Lung (tissue), 13 donors: Measurements from ENCODE around the gene TCEANC2. TPM values are rescaled to one million over a fixed set of nuclear protein-coding genes. Genes with fewer than 3 reads are reported as not detected.

Experiments used
- ATAC-seq: fragments of 200-7000 bp; cut with Tn5 transposase; one replicate; pipeline ENCODE4 v1.9.1; 2020; ENCODE audit warnings: moderate number of reproducible peaks; ENCODE audit not compliant: insufficient read depth, low FRiP score
- DNase-seq, 3 donors: peaks; one replicate each; pipeline ENCODE4 v3.0.0-alpha.2; 2013 to 2017
- H3K27ac ChIP-seq, 2 donors: one replicate each; pipeline ENCODE4 v1.5.1; 2013; ENCODE audit warnings: mild to moderate bottlenecking in 2 of 2, moderate library complexity in 2 of 2, control low read depth in 1 of 2, inconsistent platforms in 1 of 2, low read depth in 1 of 2, low read length in 1 of 2
- H3K27me3 ChIP-seq, 3 donors: one replicate each; pipeline ENCODE4 v1.5.1; 2013; ENCODE audit warnings: low read length in 2 of 3; ENCODE audit not compliant: control insufficient read depth in 3 of 3, insufficient read depth in 3 of 3
- H3K36me3 ChIP-seq, 4 donors: one replicate each; pipeline ENCODE4 v1.5.1; 2013; ENCODE audit warnings: low read length in 4 of 4, mild to moderate bottlenecking in 1 of 4, moderate library complexity in 1 of 4; ENCODE audit not compliant: control insufficient read depth in 4 of 4, insufficient read depth in 4 of 4
- H3K4me1 ChIP-seq, 5 donors: one replicate each; pipeline ENCODE4 v1.5.1; 2013; ENCODE audit warnings: low read length in 5 of 5, mild to moderate bottlenecking in 2 of 5, moderate library complexity in 1 of 5; ENCODE audit not compliant: control insufficient read depth in 5 of 5, insufficient read depth in 5 of 5
- H3K4me3 ChIP-seq: one replicate; pipeline ENCODE4 v1.5.1; 2013; ENCODE audit warnings: mild to moderate bottlenecking, control low read depth, moderate library complexity
- H3K9ac ChIP-seq, 2 donors: one replicate each; pipeline ENCODE4 v1.5.1; 2013; ENCODE audit warnings: low read length in 2 of 2, control low read depth in 1 of 2; ENCODE audit not compliant: insufficient read depth in 1 of 2
- H3K9me3 ChIP-seq, 4 donors: one replicate each; pipeline ENCODE4 v1.5.1; 2013; ENCODE audit warnings: low read length in 3 of 4, mild to moderate bottlenecking in 1 of 4, moderate library complexity in 1 of 4; ENCODE audit not compliant: control insufficient read depth in 4 of 4, insufficient read depth in 3 of 4
- CTCF ChIP-seq: IDR thresholded peaks from 2 replicates; pipeline ENCODE4 v1.5.1; 2012; ENCODE audit warnings: mild to moderate bottlenecking; ENCODE audit errors: control extremely low read depth, extremely low read depth
- WGBS, 2 donors: extraction: QIAGEN DNeasy Blood & Tissue Kit; methylation state at CpG; one replicate each; pipeline ENCODE4 v1.1.7; 2013; 5-methylcytosine and 5-hydroxymethylcytosine counted together
- polyA plus RNA-seq, 2 donors: library from polyadenylated mRNA; stranded (reverse); fragments of 200-250 nt; gene quantifications; one replicate each; pipeline ENCODE4 v1.2.1, GENCODE V29; 2013
- small RNA-seq: library from RNA; depleted of rRNA; stranded (forward); fragments of <200 nt; gene quantifications from one replicate; pipeline ENCODE3, GENCODE V24; 2014; ENCODE audit warnings: low replicate concordance
- total RNA-seq, 2 donors: library from RNA; depleted of rRNA in 1 of 2; stranded (reverse); fragments of >200 nt in 1 of 2; gene quantifications; one replicate each; pipeline ENCODE4 v1.2.1, GENCODE V29; 2014 to 2021
- donor health status: control.
- donor health status: control.
- donor health status: Bipolar disorder and iron deficiency.
- donor health status: healthy.
- donor health status: DM: yes; HTN: yes; CAD: no.

Gene TCEANC2
- total and polyA plus RNA-seq, 4 donors, result 1.7 to 5.3 (median 3.6) TPM

- DNase-seq, result no peak
These were observed 97.6 kb downstream of the TCEANC2 start for GRCh38 chr1:54151013-54151412.

GRCh38 chr1:54152696-54153095 is 99.3 kb downstream of the TCEANC2 start, which contains the start of gene CDCP2:
TSS of gene CDCP2 (minus strand) at chr1:54153000. CDS start at chr1:54152922, 78 bp downstream.
- no peak for TF ChIP-seq CTCF
- no peak within 1 kb of the TSS for H3K9ac ChIP-seq
- 94 to 97% methylated on average over 5 of the region's 5 CpGs for WGBS, 2 donors
- DNase-seq (no peak), ATAC-seq (no peak)
- no peak within 1 kb of the TSS for H3K4me3 ChIP-seq
- H3K4me1 ChIP-seq, result peaks cover 0 to 2% (median 0%) of the 10 kb centered on the region in 5 donors
- no peaks in the 10 kb centered on the region for H3K27me3 ChIP-seq
- H3K9me3 ChIP-seq, result no peaks in the 10 kb centered on the region
- no peaks in the 10 kb centered on the region for H3K36me3 ChIP-seq
- H3K27ac ChIP-seq, result peak within 1 kb of the TSS in 1 of 2 donors; percentile 49

More at GRCh38 chr1:54151013-54151412, 97.6 kb downstream of the TCEANC2 start:
- ATAC-seq, result no peak
- H3K9me3 ChIP-seq, result no peaks in the 10 kb centered on the region
- H3K27me3 ChIP-seq, result no peaks in the 10 kb centered on the region
- no peak for TF ChIP-seq CTCF
- WGBS, 2 donors, result 92 to 94% methylated on average over 5 of the region's 5 CpGs
- H3K27ac ChIP-seq, result no peak overlapping the region
- no peak overlapping the region for H3K4me3 ChIP-seq
- H3K36me3 ChIP-seq, result no peaks in the 10 kb centered on the region
- H3K9ac ChIP-seq, result no peak overlapping the region
- H3K4me1 ChIP-seq, result peaks cover 0 to 2% (median 0%) of the 10 kb centered on the region in 5 donors

GRCh38 chr1:54153535-54154439 is 100.4 kb downstream of the TCEANC2 start:
- Histone ChIP-seq H3K36me3 (no peaks in the 10 kb centered on the region), H3K4me1 (peaks cover 0 to 2% (median 0%) of the 10 kb centered on the region in 5 donors), H3K4me3 (no peak overlapping the region), H3K9ac (no peak overlapping the region), H3K27ac (peak overlapping the region in 1 of 2 donors; percentile 49), H3K27me3 (no peaks in the 10 kb centered on the region), H3K9me3 (no peaks in the 10 kb centered on the region)
- ATAC-seq (peak; percentile 41), DNase-seq (peak; percentile 62 to 80 (median 63))
- WGBS, 2 donors, result 58 to 60% methylated on average over 19 of the region's 19 CpGs
- no peak for TF ChIP-seq CTCF

Small RNA genes within 50 kb of the gene (small RNA-seq; reads per million reads assigned to genes)
- gene AL353898.1, result not detected
- not detected for gene AL353898.2

Other genes starting within 250 kb of the TCEANC2 start
- gene NDC1, start 215.3 kb upstream of the TCEANC2 start, total RNA-seq, result 10 to 100 TPM in 1 of 2 donors, 1 to 10 TPM in 1; 8.7 to 16.7 TPM
- 1 to 10 TPM; 3.9 to 6.4 TPM for gene NDC1, start 215.3 kb upstream of the TCEANC2 start, polyA plus RNA-seq
- gene YIPF1, start 163.8 kb upstream of the TCEANC2 start, total RNA-seq, result 10 to 100 TPM; 23.3 to 26.8 TPM
- 10 to 100 TPM; 19.9 to 33.3 TPM for gene YIPF1, start 163.8 kb upstream of the TCEANC2 start, polyA plus RNA-seq
- 1 to 10 TPM; 1.1 to 1.9 TPM for gene DIO1, start 159.4 kb upstream of the TCEANC2 start, total RNA-seq
- under 1 TPM; 0.24 to 0.41 TPM for gene DIO1, start 159.4 kb upstream of the TCEANC2 start, polyA plus RNA-seq
- gene IFT25, start 107.9 kb upstream of the TCEANC2 start, total RNA-seq, result 10 to 100 TPM; 27.9 to 46.1 TPM
- 10 to 100 TPM; 18.2 to 35.3 TPM for gene IFT25, start 107.9 kb upstream of the TCEANC2 start, polyA plus RNA-seq
- gene LRRC42, start 107.3 kb upstream of the TCEANC2 start, total RNA-seq, result 10 to 100 TPM; 16.8 to 17.3 TPM
- gene LRRC42, start 107.3 kb upstream of the TCEANC2 start, polyA plus RNA-seq, result 10 to 100 TPM in 1 of 2 donors, 1 to 10 TPM in 1; 7.7 to 17.8 TPM
- gene LDLRAD1, start 35.4 kb upstream of the TCEANC2 start, total RNA-seq, result 10 to 100 TPM; 28.7 to 30.1 TPM
- 10 to 100 TPM in 1 of 2 donors, 1 to 10 TPM in 1; 8.0 to 24.9 TPM for gene LDLRAD1, start 35.4 kb upstream of the TCEANC2 start, polyA plus RNA-seq
- 100 to 1,000 TPM; 372 to 468 TPM for gene TMEM59, start 404 bp upstream of the TCEANC2 start, total RNA-seq
- 100 to 1,000 TPM; 152 to 300 TPM for gene TMEM59, start 404 bp upstream of the TCEANC2 start, polyA plus RNA-seq
- gene CDCP2, start 99.4 kb downstream of the TCEANC2 start, total RNA-seq, result under 1 TPM; 0.14 to 0.28 TPM
- under 1 TPM in 1 of 2 donors, not detected in 1; 0.02 TPM for gene CDCP2, start 99.4 kb downstream of the TCEANC2 start, polyA plus RNA-seq
- gene CYB5RL, start 146.4 kb downstream of the TCEANC2 start, total RNA-seq, result 1 to 10 TPM; 7.9 to 9.0 TPM
- 1 to 10 TPM; 2.2 to 2.5 TPM for gene CYB5RL, start 146.4 kb downstream of the TCEANC2 start, polyA plus RNA-seq
- 10 to 100 TPM; 23.9 to 68.5 TPM for gene MRPL37, start 146.6 kb downstream of the TCEANC2 start, total RNA-seq
- 10 to 100 TPM; 29.4 to 49.9 TPM for gene MRPL37, start 146.6 kb downstream of the TCEANC2 start, polyA plus RNA-seq